ENCODE data around the gene ZNF784.

DNA sequence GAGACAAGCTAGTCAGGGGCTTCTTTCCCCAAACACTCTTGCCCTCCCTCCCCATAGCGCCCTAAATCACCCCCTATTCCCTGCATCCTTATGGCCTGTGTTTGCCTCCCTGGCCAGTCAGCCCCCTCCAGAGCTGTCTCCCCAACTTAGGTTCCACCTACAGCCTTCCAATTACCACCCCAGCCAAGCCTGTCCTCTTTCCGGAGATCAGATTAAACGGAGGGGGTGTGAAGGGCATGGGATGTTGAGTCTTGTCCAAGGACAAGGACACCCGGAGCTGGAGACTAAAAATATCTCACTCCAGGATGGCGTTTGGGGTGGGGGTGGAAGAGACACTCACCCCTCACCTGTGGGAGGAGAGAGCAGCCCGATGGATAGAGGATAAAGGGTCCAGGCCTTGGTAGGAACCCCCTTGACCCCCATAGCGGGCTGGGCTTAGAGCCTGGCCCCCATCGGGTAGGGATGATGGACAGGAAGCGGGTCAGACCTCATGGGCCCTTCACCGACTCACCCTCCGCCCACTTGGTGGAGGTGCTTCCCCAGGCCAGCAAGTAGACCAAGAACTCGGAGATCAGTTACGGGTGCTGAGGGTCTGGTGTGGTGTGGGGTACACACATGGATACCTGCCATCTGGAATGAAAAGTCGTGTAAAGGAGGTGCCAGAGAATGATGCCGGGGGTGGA is 12.9 kb downstream of the ZNF784 start:
- TF ChIP-seq, protein P1, sequence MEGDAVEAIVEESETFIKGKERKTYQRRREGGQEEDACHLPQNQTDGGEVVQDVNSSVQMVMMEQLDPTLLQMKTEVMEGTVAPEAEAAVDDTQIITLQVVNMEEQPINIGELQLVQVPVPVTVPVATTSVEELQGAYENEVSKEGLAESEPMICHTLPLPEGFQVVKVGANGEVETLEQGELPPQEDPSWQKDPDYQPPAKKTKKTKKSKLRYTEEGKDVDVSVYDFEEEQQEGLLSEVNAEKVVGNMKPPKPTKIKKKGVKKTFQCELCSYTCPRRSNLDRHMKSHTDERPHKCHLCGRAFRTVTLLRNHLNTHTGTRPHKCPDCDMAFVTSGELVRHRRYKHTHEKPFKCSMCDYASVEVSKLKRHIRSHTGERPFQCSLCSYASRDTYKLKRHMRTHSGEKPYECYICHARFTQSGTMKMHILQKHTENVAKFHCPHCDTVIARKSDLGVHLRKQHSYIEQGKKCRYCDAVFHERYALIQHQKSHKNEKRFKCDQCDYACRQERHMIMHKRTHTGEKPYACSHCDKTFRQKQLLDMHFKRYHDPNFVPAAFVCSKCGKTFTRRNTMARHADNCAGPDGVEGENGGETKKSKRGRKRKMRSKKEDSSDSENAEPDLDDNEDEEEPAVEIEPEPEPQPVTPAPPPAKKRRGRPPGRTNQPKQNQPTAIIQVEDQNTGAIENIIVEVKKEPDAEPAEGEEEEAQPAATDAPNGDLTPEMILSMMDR (conservative IDR thresholded peaks at IDR 0.05; ENCODE audit: low read depth, low read length), result no peak
- TF ChIP-seq CHD1 (IDR thresholded peaks at IDR 0.05; ENCODE audit: low read depth, low read length) (no peak), POLR2A (IDR thresholded peaks at IDR 0.05; ENCODE audit: low read depth, low read length) (no peak), FOS (IDR thresholded peaks at IDR 0.05; ENCODE audit: low read depth, low read length) (no peak), RAD21 (IDR thresholded peaks at IDR 0.05; ENCODE audit: low read length) (no peak), CEBPB (IDR thresholded peaks at IDR 0.05; ENCODE audit: low read depth, low read length) (no peak), MXI1 (IDR thresholded peaks at IDR 0.05; ENCODE audit: borderline replicate concordance, low read depth, low read length) (no peak), MAZ (IDR thresholded peaks at IDR 0.05; ENCODE audit: borderline replicate concordance, low read depth, low read length) (no peak), BHLHE40 (IDR thresholded peaks at IDR 0.05; ENCODE audit: low read depth, low read length) (no peak), RFX5 (IDR thresholded peaks at IDR 0.05; ENCODE audit: low read depth, low read length) (no peak), SMC3 (IDR thresholded peaks at IDR 0.05; ENCODE audit: low read depth, low read length) (no peak)
- TF ChIP-seq, protein P2, sequence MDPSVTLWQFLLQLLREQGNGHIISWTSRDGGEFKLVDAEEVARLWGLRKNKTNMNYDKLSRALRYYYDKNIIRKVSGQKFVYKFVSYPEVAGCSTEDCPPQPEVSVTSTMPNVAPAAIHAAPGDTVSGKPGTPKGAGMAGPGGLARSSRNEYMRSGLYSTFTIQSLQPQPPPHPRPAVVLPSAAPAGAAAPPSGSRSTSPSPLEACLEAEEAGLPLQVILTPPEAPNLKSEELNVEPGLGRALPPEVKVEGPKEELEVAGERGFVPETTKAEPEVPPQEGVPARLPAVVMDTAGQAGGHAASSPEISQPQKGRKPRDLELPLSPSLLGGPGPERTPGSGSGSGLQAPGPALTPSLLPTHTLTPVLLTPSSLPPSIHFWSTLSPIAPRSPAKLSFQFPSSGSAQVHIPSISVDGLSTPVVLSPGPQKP (IDR thresholded peaks at IDR 0.05; ENCODE audit: borderline replicate concordance, low read depth, low read length), result no peak
- TF ChIP-seq, protein P3, sequence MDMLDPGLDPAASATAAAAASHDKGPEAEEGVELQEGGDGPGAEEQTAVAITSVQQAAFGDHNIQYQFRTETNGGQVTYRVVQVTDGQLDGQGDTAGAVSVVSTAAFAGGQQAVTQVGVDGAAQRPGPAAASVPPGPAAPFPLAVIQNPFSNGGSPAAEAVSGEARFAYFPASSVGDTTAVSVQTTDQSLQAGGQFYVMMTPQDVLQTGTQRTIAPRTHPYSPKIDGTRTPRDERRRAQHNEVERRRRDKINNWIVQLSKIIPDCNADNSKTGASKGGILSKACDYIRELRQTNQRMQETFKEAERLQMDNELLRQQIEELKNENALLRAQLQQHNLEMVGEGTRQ (IDR thresholded peaks at IDR 0.05; ENCODE audit: low read depth, low read length), result no peak

Data from IMR-90 (cell line).